Sigmoid colon (tissue), 7 donors: Measurements from ENCODE around the gene GALK1. TPM values are rescaled to one million over a fixed set of nuclear protein-coding genes. Genes with fewer than 3 reads are reported as not detected.

ENCODE experiments used
- DNase-seq: peaks from one replicate; pipeline ENCODE4 v3.0.0-alpha.2; 2019
- H3K27ac ChIP-seq, 4 donors: fragments of 200-600 bp; sonication (generic); one replicate each; pipeline ENCODE4 v1.5.1; 2016 to 2019; ENCODE audit warnings: mild to moderate bottlenecking in 1 of 4
- H3K27me3 ChIP-seq, 3 donors: fragments of 200-600 bp; sonication (generic); one replicate each; pipeline ENCODE4 v1.5.1; 2019; ENCODE audit warnings: mild to moderate bottlenecking in 1 of 3
- H3K36me3 ChIP-seq, 4 donors: fragments of 200-600 bp; sonication (generic); one replicate each; pipeline ENCODE4 v1.5.1; 2016 to 2019
- H3K4me1 ChIP-seq, 4 donors: fragments of 200-600 bp; sonication (generic); one replicate each; pipeline ENCODE4 v1.5.1; 2017 to 2019
- H3K4me3 ChIP-seq, 4 donors: fragments of 200-600 bp; sonication (generic); one replicate each; pipeline ENCODE4 v1.5.1; 2017 to 2019; ENCODE audit warnings: mild to moderate bottlenecking in 2 of 4, moderate library complexity in 1 of 4
- H3K9me3 ChIP-seq, 4 donors: fragments of 200-600 bp in 3 of 4; sonication (generic) in 3 of 4; one replicate each; pipeline versions ENCODE4 v1.5.1 to v1.6.1; 2013 to 2019
- CTCF ChIP-seq, 4 experiments: fragments of 450-650 bp in 3 of 4; fragments of 200-600 bp in 1 of 4; IDR thresholded peaks; one replicate each; pipeline ENCODE4 v1.5.1; 2016 to 2019; ENCODE audit warnings: antibody characterized with exemption in 4 of 4, mild to moderate bottlenecking in 3 of 4, moderate library complexity in 2 of 4
- EP300 ChIP-seq, 4 donors: sonication (generic); formaldehyde crosslinking; IDR thresholded peaks; one replicate each; pipeline ENCODE4 v1.6.1; 2017; ENCODE audit warnings: antibody characterized with exemption in 4 of 4
- POLR2A ChIP-seq, 2 donors: fragments of 450-650 bp; IDR thresholded peaks; one replicate each; pipeline ENCODE4 v1.6.1; 2016; ENCODE audit warnings: antibody characterized with exemption in 2 of 2, mild to moderate bottlenecking in 2 of 2, moderate library complexity in 2 of 2
- POLR2AphosphoS5 ChIP-seq, 4 donors: sonication (generic); formaldehyde crosslinking; IDR thresholded peaks; one replicate each; pipeline ENCODE4 v1.6.1; 2017; ENCODE audit warnings: antibody characterized with exemption in 4 of 4
- WGBS, 2 donors: extraction: QIAGEN DNeasy Blood & Tissue Kit; methylation state at CpG; one replicate each; pipeline ENCODE4 v1.1.7; 2013; 5-methylcytosine and 5-hydroxymethylcytosine counted together
- intact Hi-C: fragments of 100-400 bp; cut with DNase I; formaldehyde crosslinking; loops from one replicate; pipeline ENCODE4 v1.15.1; 2023
- polyA plus RNA-seq, 3 donors: library from polyadenylated mRNA; stranded (reverse); fragments of 200-250 nt; gene quantifications; one replicate each; pipeline ENCODE4 v1.2.3, GENCODE V29; 2013
- total RNA-seq, 4 donors: library from RNA; depleted of rRNA; stranded (reverse); fragments of >200 nt; gene quantifications; one replicate each; pipeline ENCODE4 v1.1.0, GENCODE V29; 2016
- donor health status: healthy with polysubstance abuse.
- donor health status: Bipolar disorder and iron deficiency.
- donor health status: healthy.

The GALK1 gene
- total and polyA plus RNA-seq, 7 donors, result 14.3 to 28.2 (median 19.4) TPM

- H3K27ac ChIP-seq, result no peak overlapping the region
- intact Hi-C loops, result no loop called here
- 93 to 97% methylated on average over 2 of the region's 2 CpGs for WGBS, 2 donors
Measured at GRCh38 chr17:75755990-75756389, 9.0 kb downstream of the GALK1 start.

GRCh38 chr17:75755205-75755901 lies 9.6 kb downstream of the GALK1 start:
- TF ChIP-seq POLR2AphosphoS5 (IDR thresholded peaks at IDR 0.05), result no peak
- no peak for TF ChIP-seq CTCF (IDR thresholded peaks at IDR 0.05)
- TF ChIP-seq EP300 (IDR thresholded peaks at IDR 0.05), result no peak
- no peak for TF ChIP-seq POLR2A (IDR thresholded peaks at IDR 0.05)
- no peaks in the 10 kb centered on the region for H3K9me3 ChIP-seq
- no peak overlapping the region for H3K4me3 ChIP-seq
- DNase-seq, result no peak
- peaks cover 0 to 19% (median 15%) of the 10 kb centered on the region in 4 donors for H3K4me1 ChIP-seq
- intact Hi-C loops, result no loop called here
- WGBS, 2 donors, result 83 to 84% methylated on average over 20 of the region's 20 CpGs
- no peaks in the 10 kb centered on the region for H3K27me3 ChIP-seq
- peaks cover 0 to 38% (median 6%) of the 10 kb centered on the region in 4 donors for H3K36me3 ChIP-seq
- H3K27ac ChIP-seq, result no peak overlapping the region

More at GRCh38 chr17:75755990-75756389, 9.0 kb downstream of the GALK1 start:
- H3K4me1 ChIP-seq, result peaks cover 0 to 19% (median 15%) of the 10 kb centered on the region in 4 donors
- no peaks in the 10 kb centered on the region for H3K9me3 ChIP-seq
- no peaks in the 10 kb centered on the region for H3K27me3 ChIP-seq
- peaks cover 0 to 38% (median 6%) of the 10 kb centered on the region in 4 donors for H3K36me3 ChIP-seq
- no peak overlapping the region for H3K4me3 ChIP-seq
- TF ChIP-seq POLR2AphosphoS5 (IDR thresholded peaks at IDR 0.05), result no peak
- no peak for TF ChIP-seq CTCF (IDR thresholded peaks at IDR 0.05)
- no peak for DNase-seq

GRCh38 chr17:75754378-75755204 lies 10.4 kb downstream of the GALK1 start:
- peak overlapping the region; percentile 51 to 77 (median 73) for H3K27ac ChIP-seq
- peaks cover 0 to 35% (median 6%) of the 10 kb centered on the region in 4 donors for H3K36me3 ChIP-seq
- DNase-seq, result no peak
- intact Hi-C loops, result no loop called here
- peaks cover 0 to 27% (median 19%) of the 10 kb centered on the region in 4 donors for H3K4me1 ChIP-seq
- H3K4me3 ChIP-seq, result peak overlapping the region in 2 of 4 donors; percentile 54 to 57
- no peaks in the 10 kb centered on the region for H3K27me3 ChIP-seq
- whole genome bisulfite sequencing, 2 donors, result 80 to 84% methylated on average over 27 of the region's 27 CpGs
- H3K9me3 ChIP-seq, result no peaks in the 10 kb centered on the region
- no peak for TF ChIP-seq POLR2AphosphoS5 (IDR thresholded peaks at IDR 0.05)
- no peak for TF ChIP-seq CTCF (IDR thresholded peaks at IDR 0.05)
- no peak for TF ChIP-seq POLR2A (IDR thresholded peaks at IDR 0.05)
- no peak for TF ChIP-seq EP300 (IDR thresholded peaks at IDR 0.05)

GRCh38 chr17:75753514-75754377 lies 11.2 kb downstream of the GALK1 start:
- peak overlapping the region; percentile 37 to 57 (median 50) for H3K4me3 ChIP-seq
- intact Hi-C loops, result no loop called here
- H3K4me1 ChIP-seq, result peaks cover 0 to 30% (median 22%) of the 10 kb centered on the region in 4 donors
- 34 to 78% methylated on average over 76 of the region's 76 CpGs for WGBS, 2 donors
- H3K27me3 ChIP-seq, result no peaks in the 10 kb centered on the region
- TF ChIP-seq POLR2AphosphoS5 (IDR thresholded peaks at IDR 0.05) (peak in 2 of 4 donors; percentile 5 to 22), CTCF (IDR thresholded peaks at IDR 0.05) (peak in 1 of 4 experiments; percentile 66), EP300 (IDR thresholded peaks at IDR 0.05) (no peak), POLR2A (IDR thresholded peaks at IDR 0.05) (no peak)
- DNase-seq, result peak; percentile 89
- H3K9me3 ChIP-seq, result no peaks in the 10 kb centered on the region
- H3K27ac ChIP-seq, result peak overlapping the region; percentile 51 to 77 (median 73)
- H3K36me3 ChIP-seq, result peaks cover 0 to 33% (median 6%) of the 10 kb centered on the region in 4 donors
